ENCODE measurements around the gene CBX2.

- TF ChIP-seq EZH2 (IDR thresholded peaks at IDR 0.05) = peak; percentile 98
- TF ChIP-seq CTCF (IDR thresholded peaks at IDR 0.05) = no peak
Observed at GRCh38 chr17:79812353-79813258, 34.7 kb downstream of the CBX2 start.
